Measurements from ENCODE around the gene ZNF410.
"Not testable (repeated sequence)": the region's sequence is repeated elsewhere in the genome, so short reads cannot be mapped to it uniquely, and the experiment has no call there.

The ZNF410 gene, protein sequence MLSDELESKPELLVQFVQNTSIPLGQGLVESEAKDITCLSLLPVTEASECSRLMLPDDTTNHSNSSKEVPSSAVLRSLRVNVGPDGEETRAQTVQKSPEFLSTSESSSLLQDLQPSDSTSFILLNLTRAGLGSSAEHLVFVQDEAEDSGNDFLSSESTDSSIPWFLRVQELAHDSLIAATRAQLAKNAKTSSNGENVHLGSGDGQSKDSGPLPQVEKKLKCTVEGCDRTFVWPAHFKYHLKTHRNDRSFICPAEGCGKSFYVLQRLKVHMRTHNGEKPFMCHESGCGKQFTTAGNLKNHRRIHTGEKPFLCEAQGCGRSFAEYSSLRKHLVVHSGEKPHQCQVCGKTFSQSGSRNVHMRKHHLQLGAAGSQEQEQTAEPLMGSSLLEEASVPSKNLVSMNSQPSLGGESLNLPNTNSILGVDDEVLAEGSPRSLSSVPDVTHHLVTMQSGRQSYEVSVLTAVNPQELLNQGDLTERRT

DNA sequence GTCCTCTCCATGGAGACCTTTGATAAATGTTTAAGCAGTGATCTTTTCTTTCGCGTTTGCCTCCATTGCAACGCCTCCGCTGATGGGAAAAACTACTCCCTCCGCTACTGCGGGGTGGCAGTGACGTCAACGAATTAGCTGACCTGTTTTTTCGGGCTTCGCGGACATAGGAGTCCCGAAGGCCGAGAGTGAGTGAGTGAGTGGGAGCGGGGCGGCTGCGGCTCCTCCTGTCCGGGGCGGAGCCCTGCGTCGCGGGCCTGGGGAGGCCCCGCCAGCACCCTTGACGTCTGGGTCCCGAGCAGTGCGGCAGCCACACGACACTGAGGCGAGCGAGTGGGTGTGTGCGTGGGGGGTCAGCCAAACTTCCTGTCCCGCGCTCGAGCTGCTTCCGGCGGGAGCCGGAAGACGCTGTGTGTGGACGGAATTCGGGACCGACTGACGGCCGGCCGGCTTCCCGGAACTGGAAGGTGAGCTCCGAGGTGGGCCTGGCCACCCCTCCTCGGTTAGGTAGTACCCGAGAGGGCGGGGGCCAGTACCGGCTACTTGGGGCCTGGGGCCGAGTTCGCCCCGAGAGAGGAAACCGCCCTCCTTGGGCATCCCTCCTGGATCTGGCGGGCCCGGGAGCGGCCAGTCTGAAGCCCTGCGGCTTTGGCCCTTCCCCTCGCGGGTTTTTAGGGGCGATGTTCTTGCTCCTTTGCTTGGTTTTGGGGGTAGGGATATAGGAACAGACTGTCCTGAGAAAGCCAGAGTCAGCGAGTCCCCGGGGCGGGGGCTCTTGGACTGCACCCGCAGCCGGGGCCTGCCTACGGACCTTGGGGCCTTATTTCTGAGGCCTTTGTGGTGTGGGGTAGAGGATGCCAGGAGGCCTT, at the start of gene ZNF410:
ZNF410 (plus strand) TSS at position 411 of the 869 bp plus-strand sequence. CDS start 5,317 bp downstream, outside the sequence.
- peak; percentile 91 to 94 (median 91) for DNase-seq (ENCODE audit: low read depth in 2 of 3, low spot score in 1 of 3)

GRCh38 chr14:73838293-73839034, 48.2 kb upstream of the ZNF410 start:
- DNase-seq (ENCODE audit: low read depth in 2 of 3, low spot score in 1 of 3) = not testable (repeated sequence)

DNA sequence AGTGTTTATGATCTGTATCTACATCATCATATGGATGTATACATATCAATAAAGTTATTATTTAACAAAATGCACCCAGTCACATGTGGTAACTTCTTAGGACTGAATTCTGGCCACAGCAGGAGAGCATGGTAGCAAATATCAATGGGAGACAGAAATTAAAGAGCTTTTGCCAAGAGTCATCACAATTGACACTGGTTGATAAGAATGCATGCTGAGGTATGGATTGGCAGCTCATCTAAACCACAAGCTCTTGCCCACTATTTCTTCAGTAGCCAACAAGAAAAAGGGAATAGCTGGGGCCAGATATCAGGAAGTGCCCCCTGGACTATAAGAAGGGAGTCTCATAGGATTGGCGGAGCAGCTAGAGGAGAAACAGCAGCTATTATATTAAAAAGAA, 44.5 kb upstream of the ZNF410 start:
- DNase-seq (ENCODE audit: low read depth in 2 of 3, low spot score in 1 of 3) = no peak

- no peak for DNase-seq (ENCODE audit: low read depth in 2 of 3, low spot score in 1 of 3)
Measured at GRCh38 chr14:73842851-73843250, 43.8 kb upstream of the ZNF410 start.

GRCh38 chr14:73843296-73843695, 43.4 kb upstream of the ZNF410 start:
- DNase-seq (ENCODE audit: low read depth in 2 of 3, low spot score in 1 of 3) = no peak

- DNase-seq (ENCODE audit: low read depth in 2 of 3, low spot score in 1 of 3) = no peak
Measured at GRCh38 chr14:73846947-73847346, 39.7 kb upstream of the ZNF410 start.

DNA sequence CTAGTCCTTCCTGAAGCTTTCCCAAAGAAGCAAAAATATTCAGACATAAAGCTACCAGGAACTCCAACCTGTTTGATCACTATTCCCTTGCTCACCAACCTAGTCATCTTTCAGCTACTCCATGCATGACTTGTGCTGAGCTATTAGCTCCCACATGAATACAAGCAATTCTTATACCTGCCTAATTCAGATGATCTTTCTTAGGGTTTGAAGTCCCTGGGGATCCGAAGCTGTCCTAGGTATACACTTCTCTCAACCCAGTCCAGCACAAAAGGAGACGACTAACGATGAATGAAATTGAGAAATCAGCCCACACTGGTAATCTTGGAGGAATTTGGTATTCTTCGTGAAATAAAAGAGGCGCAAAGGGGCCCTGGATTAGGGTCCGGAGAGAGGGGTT, 35.7 kb upstream of the ZNF410 start:
- DNase-seq (ENCODE audit: low read depth in 2 of 3, low spot score in 1 of 3) = no peak

DNA sequence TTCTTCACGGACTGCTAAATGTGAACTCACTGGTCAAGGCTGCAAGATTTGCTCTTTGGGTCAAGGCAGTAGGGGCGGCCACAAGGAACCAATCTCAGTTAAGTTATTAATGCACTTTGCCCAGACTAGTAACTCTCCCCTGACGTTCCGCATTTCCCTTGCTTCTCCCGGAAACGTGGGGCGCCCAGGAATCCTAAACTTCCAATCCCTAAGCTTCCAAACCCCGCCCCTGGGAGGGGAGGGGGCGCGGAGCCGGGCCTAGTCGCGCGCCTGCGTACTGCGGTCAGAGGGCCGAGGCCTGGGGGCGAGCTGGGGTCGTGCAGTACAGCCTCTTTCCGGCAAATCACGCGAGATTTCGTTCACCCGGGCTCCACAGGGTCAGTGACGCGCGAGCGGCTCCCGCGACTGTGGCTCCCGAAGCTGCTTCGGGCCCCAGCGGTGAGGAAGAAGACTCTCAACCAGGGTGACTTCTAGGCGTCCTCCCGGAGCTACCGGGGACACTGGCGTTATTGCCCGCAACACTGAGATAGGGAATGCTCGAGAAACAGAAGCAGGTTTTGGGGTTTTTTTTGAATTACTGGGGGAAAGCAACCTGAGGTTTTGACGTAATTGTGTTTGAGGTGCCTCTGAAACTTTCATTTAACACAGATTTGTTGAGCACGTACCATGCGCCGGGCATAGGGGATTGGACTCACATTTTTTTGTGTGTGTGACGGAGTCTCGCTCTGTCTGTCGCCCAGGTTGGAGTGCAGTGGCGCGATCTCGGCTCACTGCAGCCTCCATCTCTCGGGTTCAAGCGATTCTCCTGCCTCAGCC, 34.9 kb upstream of the ZNF410 start, which contains the start of gene PTGR2:
PTGR2 (plus strand) TSS at position 265 of the 816 bp plus-strand sequence. CDS start 7,032 bp downstream, outside the sequence.
- DNase-seq (ENCODE audit: low read depth in 2 of 3, low spot score in 1 of 3) = peak; percentile 79 to 85 (median 81)

DNA sequence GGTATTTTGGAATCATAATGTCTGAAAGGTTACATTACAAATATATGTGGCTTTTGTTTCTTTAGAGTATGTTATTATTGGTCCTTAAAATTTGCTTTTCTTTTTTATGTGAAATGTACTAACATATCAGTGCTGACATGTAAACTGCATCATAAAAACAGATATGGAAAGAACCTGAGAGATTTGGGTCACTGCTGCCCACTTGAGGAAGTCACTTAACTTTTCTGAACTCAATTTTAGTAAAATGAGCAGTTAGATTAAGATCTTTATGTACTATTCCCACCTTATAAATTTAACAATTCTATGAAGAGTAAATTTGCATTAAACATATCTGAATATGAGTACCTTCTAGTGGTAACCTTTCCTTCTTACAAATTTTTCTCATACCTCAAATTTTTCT, 27.5 kb upstream of the ZNF410 start:
- no peak for DNase-seq (ENCODE audit: low read depth in 2 of 3, low spot score in 1 of 3)

- DNase-seq (ENCODE audit: low read depth in 2 of 3, low spot score in 1 of 3) = no peak
Measured at GRCh38 chr14:73861073-73861472, 25.6 kb upstream of the ZNF410 start.

- no peak for DNase-seq (ENCODE audit: low read depth in 2 of 3, low spot score in 1 of 3)
Measured at GRCh38 chr14:73862480-73862879, 24.2 kb upstream of the ZNF410 start.

- no peak for DNase-seq (ENCODE audit: low read depth in 2 of 3, low spot score in 1 of 3)
Measured at GRCh38 chr14:73863209-73863608, 23.4 kb upstream of the ZNF410 start.

GRCh38 chr14:73865534-73866113, 21.0 kb upstream of the ZNF410 start:
- no peak for DNase-seq (ENCODE audit: low read depth in 2 of 3, low spot score in 1 of 3)

DNA sequence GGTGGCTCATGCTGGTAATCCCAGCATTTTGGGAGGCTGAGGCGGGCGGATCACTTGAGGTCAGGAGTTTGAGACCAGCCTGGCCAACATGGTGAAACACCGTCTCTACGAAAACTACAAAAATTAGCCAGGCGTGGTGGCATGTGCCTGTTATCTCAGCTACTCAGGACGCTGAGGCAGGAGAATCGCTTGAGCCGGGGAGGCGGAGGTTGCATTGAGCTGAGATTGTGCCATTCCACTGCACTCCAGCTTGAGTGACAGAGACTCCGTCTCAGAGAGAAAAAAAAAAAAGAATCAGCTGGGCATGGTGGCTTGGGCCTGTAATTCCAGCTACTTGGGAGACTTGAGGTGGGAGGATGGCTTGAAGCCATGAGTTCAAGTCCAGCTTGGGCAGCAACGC, 16.9 kb upstream of the ZNF410 start:
- DNase-seq (ENCODE audit: low read depth in 2 of 3, low spot score in 1 of 3) = not testable (repeated sequence)

DNA sequence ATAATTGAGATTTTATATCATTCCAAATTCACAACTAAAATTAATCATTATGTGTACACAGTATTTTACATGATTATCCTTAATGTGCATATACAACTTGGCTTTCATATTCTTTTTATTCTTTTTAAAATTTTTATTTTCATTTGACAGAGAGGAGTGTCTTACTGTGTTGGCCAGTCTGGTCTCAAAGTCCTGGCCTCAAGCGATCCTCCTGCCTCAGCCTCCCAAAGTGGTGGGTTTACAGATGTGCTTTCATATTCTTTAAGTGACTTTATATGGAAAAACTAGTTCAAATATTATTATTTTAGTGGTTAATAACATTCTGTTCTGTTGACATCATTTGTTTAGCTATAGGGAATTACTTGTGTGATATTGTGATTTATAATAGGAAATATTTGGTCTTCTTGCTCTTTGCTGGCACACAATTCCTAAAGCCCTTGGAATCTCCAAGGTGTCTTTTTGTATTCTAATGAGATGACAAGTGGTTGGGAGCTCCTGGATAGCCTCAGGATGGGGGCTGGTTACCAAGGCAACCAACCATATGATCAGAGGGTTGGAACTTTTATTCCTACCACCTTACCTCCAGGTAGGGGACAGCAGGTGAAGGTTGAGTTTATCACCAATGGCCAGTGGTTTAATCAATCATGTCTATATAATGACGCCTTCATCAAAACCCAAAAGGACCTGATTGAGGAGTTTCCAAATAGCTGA, 16.0 kb upstream of the ZNF410 start:
- DNase-seq (ENCODE audit: low read depth in 2 of 3, low spot score in 1 of 3) = no peak

DNA sequence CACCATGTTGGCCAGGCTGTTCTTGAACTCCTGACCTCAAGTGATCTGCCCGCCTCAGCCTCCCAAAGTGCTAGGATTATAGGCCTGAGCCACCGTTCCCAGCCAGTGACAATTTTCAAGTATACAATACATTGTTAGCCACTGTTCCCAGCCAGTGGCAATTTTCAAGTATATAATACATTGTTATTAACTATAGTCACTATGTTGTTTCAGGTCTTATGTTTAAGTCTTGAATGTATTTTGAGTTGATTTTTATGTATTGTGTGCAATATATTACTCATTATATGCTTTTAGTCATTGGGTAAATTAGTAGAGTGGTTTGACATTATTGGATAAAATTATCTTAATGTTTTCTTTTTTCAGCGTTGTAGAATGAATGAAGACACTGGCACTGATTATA, 13.0 kb upstream of the ZNF410 start:
- no peak for DNase-seq (ENCODE audit: low read depth in 2 of 3, low spot score in 1 of 3)

DNA sequence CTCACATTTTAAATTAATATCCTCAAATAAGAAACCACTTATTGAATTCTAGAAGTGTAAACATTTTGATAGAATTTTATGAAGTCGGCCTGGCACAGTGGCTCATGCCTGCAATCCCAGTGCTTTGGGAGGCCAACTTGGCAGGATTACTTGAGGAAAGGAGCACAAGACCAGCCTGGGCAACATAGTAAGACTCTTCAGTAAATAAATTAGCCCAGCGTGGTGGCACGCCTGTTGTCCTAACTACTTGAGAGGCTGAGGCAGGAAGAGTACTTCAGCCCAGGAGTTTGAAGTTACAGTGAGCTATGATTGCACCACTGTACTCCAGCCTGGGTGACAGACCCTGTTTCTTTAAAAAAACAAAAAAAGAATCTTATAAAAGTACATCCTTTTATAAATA, 8.9 kb upstream of the ZNF410 start:
- DNase-seq (ENCODE audit: low read depth in 2 of 3, low spot score in 1 of 3) = no peak

DNA sequence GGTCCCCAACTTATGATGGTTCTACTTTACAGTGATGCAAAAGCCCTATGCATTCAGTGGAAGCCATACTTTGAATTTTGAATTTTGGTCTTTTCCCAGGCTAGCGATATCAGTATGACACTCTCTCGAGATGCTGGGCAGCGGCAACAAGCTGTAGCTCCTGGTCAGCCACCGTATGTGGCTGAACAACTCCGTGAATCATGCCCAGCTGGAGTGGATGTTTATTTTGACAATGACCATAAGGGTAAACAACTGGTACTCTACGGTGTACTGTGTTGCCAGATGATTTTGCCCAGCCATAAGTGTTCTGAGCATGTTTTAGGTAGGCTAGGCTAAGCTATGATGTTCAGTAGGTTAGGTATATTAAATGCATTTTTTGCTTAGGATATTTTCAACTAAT, 8.2 kb upstream of the ZNF410 start:
- no peak for DNase-seq (ENCODE audit: low read depth in 2 of 3, low spot score in 1 of 3)

DNA sequence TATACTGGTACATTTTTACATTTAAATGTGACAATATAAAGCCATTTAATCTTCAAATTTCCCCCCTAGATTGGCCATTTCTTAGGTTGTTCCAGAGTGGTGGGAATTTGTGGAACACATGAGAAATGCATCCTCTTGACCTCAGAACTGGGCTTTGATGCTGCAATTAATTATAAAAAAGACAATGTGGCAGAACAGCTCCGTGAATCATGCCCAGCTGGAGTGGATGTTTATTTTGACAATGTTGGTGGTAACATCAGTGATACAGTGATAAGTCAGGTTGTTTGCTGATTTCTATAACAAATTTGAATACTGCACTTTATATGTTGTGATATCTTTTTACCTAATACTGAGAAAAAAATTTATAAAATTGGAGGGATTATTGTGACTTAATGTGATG, 7.6 kb upstream of the ZNF410 start:
- DNase-seq (ENCODE audit: low read depth in 2 of 3, low spot score in 1 of 3) = no peak
